Fibroblast of lung (primary cell): Measurements from ENCODE around the gene OR2F2. TPM values are rescaled to one million over a fixed set of nuclear protein-coding genes. Genes with fewer than 3 reads are reported as not detected.

Experiments
- DNase-seq, 2 donors: peaks; one replicate each; pipeline versions ENCODE4 v3.0.0 to v3.0.0-alpha.2; 2010; ENCODE audit warnings: low read depth in 2 of 2
- H2AFZ ChIP-seq: 2 replicates; pipeline ENCODE4 v1.5.1; 2012; ENCODE audit warnings: low read length, control low read depth, inconsistent platforms
- H3K27ac ChIP-seq: 2 replicates; pipeline ENCODE4 v1.5.1; 2011; ENCODE audit warnings: low read length, control low read depth; ENCODE audit not compliant: insufficient read depth
- H3K27me3 ChIP-seq: 2 replicates; pipeline ENCODE4 v1.5.1; 2011; ENCODE audit warnings: mild to moderate bottlenecking, low read length; ENCODE audit not compliant: control insufficient read depth, insufficient read depth
- H3K36me3 ChIP-seq: 2 replicates; pipeline ENCODE4 v1.5.1; 2011; ENCODE audit warnings: low read length; ENCODE audit not compliant: control insufficient read depth, insufficient read depth
- H3K4me1 ChIP-seq: 2 replicates; pipeline ENCODE4 v1.5.1; 2011; ENCODE audit warnings: low read length; ENCODE audit not compliant: control insufficient read depth, insufficient read depth; ENCODE audit errors: extremely low read depth
- H3K4me2 ChIP-seq: 2 replicates; pipeline ENCODE4 v1.5.1; 2011; ENCODE audit warnings: low read length, control low read depth; ENCODE audit not compliant: insufficient read depth; ENCODE audit errors: extremely low read depth
- H3K4me3 ChIP-seq, 4 experiments: fragments of 200-600 bp in 1 of 4; sonication (generic) in 1 of 4; replicated peaks in 1 of 4; 2 replicates each; pipeline ENCODE4 v1.5.1; 2011 to 2016; ENCODE audit warnings: low read length in 4 of 4, low read depth in 3 of 4, mild to moderate bottlenecking in 3 of 4, control low read depth in 2 of 4, inconsistent platforms in 1 of 4, mixed read lengths in 1 of 4; ENCODE audit not compliant: insufficient read depth in 1 of 4; ENCODE audit errors: control extremely low read depth in 1 of 4
- H3K79me2 ChIP-seq: 2 replicates; pipeline ENCODE4 v1.5.1; 2012; ENCODE audit warnings: mild to moderate bottlenecking, low read length, inconsistent platforms; ENCODE audit not compliant: control insufficient read depth, insufficient read depth
- H3K9ac ChIP-seq: 2 replicates; pipeline ENCODE4 v1.5.1; 2011; ENCODE audit warnings: mild to moderate bottlenecking, low read length, control low read depth; ENCODE audit not compliant: insufficient read depth
- H3K9me3 ChIP-seq: 2 replicates; pipeline ENCODE4 v1.5.1; 2012; ENCODE audit warnings: low read depth, low read length; ENCODE audit not compliant: control insufficient read depth, insufficient read depth
- H4K20me1 ChIP-seq: 2 replicates; pipeline ENCODE4 v1.5.1; 2011; ENCODE audit warnings: low read length; ENCODE audit not compliant: control insufficient read depth, insufficient read depth; ENCODE audit errors: extremely low read depth
- EZH2 ChIP-seq: IDR thresholded peaks from 2 replicates; pipeline ENCODE4 v1.5.1; 2012; ENCODE audit warnings: low read length, control low read depth, mild to moderate bottlenecking; ENCODE audit errors: missing control alignments
- polyA plus RNA-seq, 2 donors: library from polyadenylated mRNA; depleted of rRNA in 1 of 2; stranded (reverse) in 1 of 2; unstranded in 1 of 2; fragments of >200 nt; gene quantifications; 2 replicates each; pipeline ENCODE4 v1.2.1, GENCODE V29; 2011 to 2012; ENCODE audit warnings: missing spikeins in 1 of 2
- total RNA-seq: library from RNA; depleted of rRNA; stranded (reverse); fragments of >200 nt; gene quantifications from 2 replicates; pipeline ENCODE4 v1.2.1, GENCODE V29; 2014
- TF ChIP-seq, protein P1 (sequence below), 2 donors: IDR thresholded peaks in 1 of 2; conservative IDR thresholded peaks in 1 of 2; 1 replicate in 1 of 2; 2 replicates in 1 of 2; pipeline ENCODE4 v1.5.1; 2011 to 2012; ENCODE audit warnings: low read length in 2 of 2, control low read depth in 1 of 2, inconsistent platforms in 1 of 2, low read depth in 1 of 2, mild to moderate bottlenecking in 1 of 2

The OR2F2 gene
- total and polyA plus RNA-seq, 2 donors (not counting 1 experiment from before 2014, with no cell fraction given), result not detected

DNA sequence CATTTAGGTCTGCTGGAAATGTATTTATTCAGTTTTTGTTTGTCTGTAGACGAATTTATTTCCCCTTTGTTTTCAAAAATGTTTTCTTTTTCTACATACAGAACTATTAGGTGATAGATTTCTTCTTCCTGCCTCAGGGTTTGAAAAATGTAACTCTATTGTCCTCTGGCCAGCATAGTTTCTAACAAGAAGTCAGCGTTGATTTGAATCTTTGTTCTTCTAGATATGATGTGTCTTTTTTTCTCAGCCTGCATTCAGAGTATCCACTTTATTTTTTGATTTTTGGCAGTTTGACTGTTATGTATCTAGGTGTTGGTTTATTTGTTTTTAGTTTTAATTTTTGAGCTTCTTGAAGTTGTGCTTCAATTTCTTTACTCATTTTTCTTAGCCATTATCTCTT lies 12.1 kb downstream of the OR2F2 start:
- DNase-seq, result no peak
- H3K9me3 ChIP-seq, result no peaks in the 10 kb centered on the region
- TF ChIP-seq EZH2, result no peak
- TF ChIP-seq, protein P1, sequence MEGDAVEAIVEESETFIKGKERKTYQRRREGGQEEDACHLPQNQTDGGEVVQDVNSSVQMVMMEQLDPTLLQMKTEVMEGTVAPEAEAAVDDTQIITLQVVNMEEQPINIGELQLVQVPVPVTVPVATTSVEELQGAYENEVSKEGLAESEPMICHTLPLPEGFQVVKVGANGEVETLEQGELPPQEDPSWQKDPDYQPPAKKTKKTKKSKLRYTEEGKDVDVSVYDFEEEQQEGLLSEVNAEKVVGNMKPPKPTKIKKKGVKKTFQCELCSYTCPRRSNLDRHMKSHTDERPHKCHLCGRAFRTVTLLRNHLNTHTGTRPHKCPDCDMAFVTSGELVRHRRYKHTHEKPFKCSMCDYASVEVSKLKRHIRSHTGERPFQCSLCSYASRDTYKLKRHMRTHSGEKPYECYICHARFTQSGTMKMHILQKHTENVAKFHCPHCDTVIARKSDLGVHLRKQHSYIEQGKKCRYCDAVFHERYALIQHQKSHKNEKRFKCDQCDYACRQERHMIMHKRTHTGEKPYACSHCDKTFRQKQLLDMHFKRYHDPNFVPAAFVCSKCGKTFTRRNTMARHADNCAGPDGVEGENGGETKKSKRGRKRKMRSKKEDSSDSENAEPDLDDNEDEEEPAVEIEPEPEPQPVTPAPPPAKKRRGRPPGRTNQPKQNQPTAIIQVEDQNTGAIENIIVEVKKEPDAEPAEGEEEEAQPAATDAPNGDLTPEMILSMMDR (conservative IDR thresholded peaks at IDR 0.05 in 1 of 2, IDR thresholded peaks at IDR 0.05 in 1 of 2; ENCODE audit: low read depth in 1 of 2, low read length in 2 of 2), result no peak

DNA sequence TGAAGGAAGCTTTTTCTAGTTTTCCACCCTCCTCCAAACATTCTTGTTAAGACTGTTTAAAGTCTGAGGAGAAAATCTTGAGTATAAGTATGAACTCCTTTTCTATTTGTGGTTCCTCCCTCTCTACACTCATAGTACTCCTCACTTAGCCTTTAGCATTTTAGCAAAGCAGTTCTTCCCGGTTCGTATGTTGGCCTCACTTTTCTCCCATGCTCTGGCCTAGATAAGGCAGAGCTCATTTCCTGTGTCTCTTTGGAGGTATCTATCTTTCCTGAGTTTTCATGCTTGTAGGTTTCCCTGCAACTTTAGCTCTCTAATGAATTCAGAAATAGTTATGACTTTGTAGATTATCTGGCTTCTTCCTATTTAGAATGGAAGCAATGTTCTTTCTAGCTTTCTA lies 13.7 kb downstream of the OR2F2 start:
- TF ChIP-seq, protein P1 (conservative IDR thresholded peaks at IDR 0.05 in 1 of 2, IDR thresholded peaks at IDR 0.05 in 1 of 2; ENCODE audit: low read depth in 1 of 2, low read length in 2 of 2), result no peak
- no peak for TF ChIP-seq EZH2
- Histone ChIP-seq H3K4me3 (no peak overlapping the region), H3K27ac (no peak overlapping the region), H3K9me3 (no peaks in the 10 kb centered on the region), H3K36me3 (no peaks in the 10 kb centered on the region), H3K9ac (no peak overlapping the region), H4K20me1 (no peaks in the 10 kb centered on the region), H2AFZ (no peak overlapping the region), H3K4me2 (no peak overlapping the region), H3K4me1 (no peaks in the 10 kb centered on the region), H3K79me2 (no peaks in the 10 kb centered on the region), H3K27me3 (no peaks in the 10 kb centered on the region)
- no peak for DNase-seq

More for the DNA sequence above, 12.1 kb downstream of the OR2F2 start:
- Histone ChIP-seq H3K4me3 (no peak overlapping the region), H3K79me2 (no peaks in the 10 kb centered on the region), H3K4me2 (no peak overlapping the region), H3K9ac (no peak overlapping the region), H4K20me1 (no peaks in the 10 kb centered on the region), H2AFZ (no peak overlapping the region), H3K27ac (no peak overlapping the region), H3K27me3 (no peaks in the 10 kb centered on the region), H3K36me3 (no peaks in the 10 kb centered on the region), H3K4me1 (no peaks in the 10 kb centered on the region)

DNA sequence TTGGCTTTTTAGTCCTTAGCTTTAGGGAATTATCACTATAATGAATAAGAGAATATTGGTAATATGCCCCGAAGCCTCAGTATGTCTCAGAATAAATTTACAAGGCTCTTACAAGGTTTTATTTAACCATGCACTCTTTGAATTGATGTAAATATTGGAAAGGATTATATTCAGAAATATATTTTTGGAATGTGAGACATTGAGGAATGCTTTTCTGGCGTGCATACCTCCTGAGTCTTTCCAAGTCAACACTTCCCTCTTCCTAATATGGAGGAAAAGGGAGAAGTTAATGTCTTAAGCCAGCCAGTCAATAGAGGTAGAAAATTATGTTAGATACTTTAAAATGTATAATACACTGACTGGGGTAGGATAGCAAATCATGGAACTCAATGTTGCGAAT lies 18.4 kb downstream of the OR2F2 start:
- no peak overlapping the region for H3K27ac ChIP-seq
- TF ChIP-seq EZH2, result no peak
- no peak for DNase-seq

More for the DNA sequence above, 18.4 kb downstream of the OR2F2 start:
- H3K9me3 ChIP-seq, result no peaks in the 10 kb centered on the region
- H3K36me3 ChIP-seq, result no peaks in the 10 kb centered on the region
- H3K4me1 ChIP-seq, result no peaks in the 10 kb centered on the region
- no peak overlapping the region for H3K4me3 ChIP-seq
- H3K9ac ChIP-seq, result no peak overlapping the region
- no peaks in the 10 kb centered on the region for H3K79me2 ChIP-seq
- no peaks in the 10 kb centered on the region for H3K27me3 ChIP-seq
- no peak overlapping the region for H3K4me2 ChIP-seq
- H2AFZ ChIP-seq, result no peak overlapping the region
- no peaks in the 10 kb centered on the region for H4K20me1 ChIP-seq
